KOPT-K1 (cell line): Measurements from ENCODE around the gene LRRTM1.

Source experiments
- H3K27ac ChIP-seq: fragments of 200-600 bp; sonication (generic); 2 replicates; pipeline ENCODE4 v1.5.1; 2016; ENCODE audit warnings: antibody characterized with exemption, mild to moderate bottlenecking, low read depth, low read length; ENCODE audit not compliant: poor library complexity, severe bottlenecking
- H3K36me3 ChIP-seq: fragments of 200-600 bp; sonication (generic); 2 replicates; pipeline ENCODE4 v1.5.1; 2017; ENCODE audit warnings: antibody characterized with exemption, mild to moderate bottlenecking, low read length, moderate library complexity; ENCODE audit not compliant: insufficient read depth
- H3K9me3 ChIP-seq: fragments of 200-600 bp; sonication (generic); 2 replicates; pipeline ENCODE4 v1.5.1; 2017; ENCODE audit warnings: antibody characterized with exemption, low read length, mild to moderate bottlenecking; ENCODE audit not compliant: insufficient read depth, poor library complexity, severe bottlenecking

LRRTM1 gene, protein sequence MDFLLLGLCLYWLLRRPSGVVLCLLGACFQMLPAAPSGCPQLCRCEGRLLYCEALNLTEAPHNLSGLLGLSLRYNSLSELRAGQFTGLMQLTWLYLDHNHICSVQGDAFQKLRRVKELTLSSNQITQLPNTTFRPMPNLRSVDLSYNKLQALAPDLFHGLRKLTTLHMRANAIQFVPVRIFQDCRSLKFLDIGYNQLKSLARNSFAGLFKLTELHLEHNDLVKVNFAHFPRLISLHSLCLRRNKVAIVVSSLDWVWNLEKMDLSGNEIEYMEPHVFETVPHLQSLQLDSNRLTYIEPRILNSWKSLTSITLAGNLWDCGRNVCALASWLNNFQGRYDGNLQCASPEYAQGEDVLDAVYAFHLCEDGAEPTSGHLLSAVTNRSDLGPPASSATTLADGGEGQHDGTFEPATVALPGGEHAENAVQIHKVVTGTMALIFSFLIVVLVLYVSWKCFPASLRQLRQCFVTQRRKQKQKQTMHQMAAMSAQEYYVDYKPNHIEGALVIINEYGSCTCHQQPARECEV

DNA sequence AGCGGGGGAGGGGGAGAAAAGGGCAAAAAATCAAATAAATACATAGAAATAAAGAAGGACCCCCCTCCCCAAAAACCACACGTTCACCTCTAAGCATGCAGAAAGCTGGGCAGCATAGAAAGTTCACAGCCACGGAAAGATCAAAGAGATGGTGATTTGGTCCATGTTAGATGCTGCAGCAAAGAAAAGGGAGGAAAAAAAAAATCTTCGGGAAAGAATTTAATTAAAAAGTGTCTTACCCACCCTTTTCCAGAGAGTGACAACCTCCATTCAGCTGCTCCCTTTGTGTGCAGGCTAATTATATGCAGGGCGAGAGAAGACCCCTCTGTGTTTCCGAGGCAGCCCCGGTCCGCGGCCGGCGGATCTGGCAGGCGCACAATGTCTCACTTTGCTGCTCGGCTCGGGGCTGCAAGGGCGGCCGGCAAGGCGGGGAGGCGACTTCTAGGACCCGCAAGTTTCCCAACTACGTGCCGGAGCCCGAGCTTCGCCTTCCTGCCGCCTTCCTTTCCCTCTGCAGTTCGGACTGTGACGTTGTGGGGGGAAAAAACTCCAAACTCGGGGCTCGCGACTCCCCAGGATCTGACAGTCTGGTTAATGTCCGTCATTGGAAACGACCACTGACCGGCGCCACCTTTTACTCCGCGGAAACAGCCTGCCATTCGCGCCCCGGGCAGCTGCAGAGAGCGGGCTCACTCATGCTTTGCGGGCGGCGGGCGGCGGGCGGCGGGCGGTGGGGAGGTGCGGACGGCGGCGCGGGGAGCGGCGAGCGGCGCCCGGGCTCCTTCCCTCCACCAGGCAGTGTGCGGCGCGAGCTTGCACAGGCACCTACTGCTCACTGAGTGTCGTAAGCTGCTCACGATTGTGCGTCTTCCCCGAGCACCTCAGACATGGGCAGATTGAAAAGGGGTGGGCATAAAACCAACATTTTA, at the start of gene LRRTM1:
Gene LRRTM1 (minus strand): TSS at position 844 of the 929 bp plus-strand sequence. CDS start 933 bp downstream, outside the sequence.
- Histone ChIP-seq H3K36me3 (no peaks in the 10 kb centered on the region), H3K27ac (no peak within 1 kb of the TSS)

DNA sequence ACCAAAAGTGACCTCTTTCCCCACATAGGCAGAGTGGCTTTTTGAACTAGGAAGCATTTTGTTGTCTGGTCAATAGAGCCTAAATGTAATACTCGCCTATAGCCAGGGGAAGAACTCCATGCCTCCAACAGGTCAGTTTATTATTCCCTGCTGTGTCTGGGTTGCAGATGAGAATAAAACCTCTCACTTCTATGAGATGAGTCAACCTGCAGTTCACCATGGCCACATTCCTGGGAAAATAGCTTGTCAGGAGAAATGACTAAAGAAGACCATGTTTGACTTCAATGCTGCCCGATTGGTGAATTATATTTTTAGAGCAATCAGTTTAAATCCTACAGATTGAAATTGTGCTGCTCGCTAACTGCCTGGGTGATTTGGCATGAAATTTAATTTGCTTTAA, 46.7 kb upstream of the LRRTM1 start:
- no peaks in the 10 kb centered on the region for H3K9me3 ChIP-seq
- H3K27ac ChIP-seq: no peak overlapping the region
- no peaks in the 10 kb centered on the region for H3K36me3 ChIP-seq

More for the DNA sequence above, at the start of gene LRRTM1:
- H3K9me3 ChIP-seq: no peaks in the 10 kb centered on the region

DNA sequence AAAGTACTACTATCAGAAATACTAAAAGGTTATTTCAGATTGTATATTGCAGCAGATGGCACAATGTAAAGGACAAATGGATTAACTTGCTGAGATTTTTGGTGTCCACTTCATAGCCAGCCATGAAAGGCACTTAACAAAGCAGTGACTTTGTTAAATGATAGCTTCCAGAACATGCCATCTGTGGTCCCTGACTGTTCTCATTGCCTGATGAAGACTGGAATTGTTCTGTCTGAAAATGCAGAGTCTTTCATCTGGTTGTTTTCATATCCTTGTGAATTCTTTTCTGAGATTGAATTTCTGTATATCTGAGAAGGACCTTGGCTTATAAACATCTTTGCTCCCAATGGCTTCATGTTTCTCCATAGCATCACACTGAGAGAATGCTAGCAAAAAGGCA, 44.4 kb upstream of the LRRTM1 start:
- no peaks in the 10 kb centered on the region for H3K36me3 ChIP-seq
- no peak overlapping the region for H3K27ac ChIP-seq
- H3K9me3 ChIP-seq: no peaks in the 10 kb centered on the region

DNA sequence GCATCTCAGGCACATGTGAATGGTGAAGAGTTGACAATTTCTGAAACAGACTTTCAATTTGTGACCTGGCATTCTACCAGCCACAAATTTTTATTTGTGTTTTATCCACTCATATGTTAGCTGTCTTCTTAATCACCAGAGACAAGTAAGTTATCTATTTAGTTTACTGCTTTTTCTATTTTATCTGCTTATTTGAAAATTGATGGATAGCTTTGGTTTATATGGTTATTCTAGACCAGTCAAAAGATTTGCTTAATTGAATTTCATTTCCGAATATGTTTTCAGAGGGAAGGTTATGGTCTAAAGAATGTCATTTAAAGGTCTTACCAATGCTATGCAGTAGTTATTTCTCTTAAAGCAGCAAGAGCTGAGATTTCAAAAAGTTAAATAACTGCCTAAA, 43.5 kb upstream of the LRRTM1 start:
- no peaks in the 10 kb centered on the region for H3K36me3 ChIP-seq
- H3K9me3 ChIP-seq: no peaks in the 10 kb centered on the region
- no peak overlapping the region for H3K27ac ChIP-seq

DNA sequence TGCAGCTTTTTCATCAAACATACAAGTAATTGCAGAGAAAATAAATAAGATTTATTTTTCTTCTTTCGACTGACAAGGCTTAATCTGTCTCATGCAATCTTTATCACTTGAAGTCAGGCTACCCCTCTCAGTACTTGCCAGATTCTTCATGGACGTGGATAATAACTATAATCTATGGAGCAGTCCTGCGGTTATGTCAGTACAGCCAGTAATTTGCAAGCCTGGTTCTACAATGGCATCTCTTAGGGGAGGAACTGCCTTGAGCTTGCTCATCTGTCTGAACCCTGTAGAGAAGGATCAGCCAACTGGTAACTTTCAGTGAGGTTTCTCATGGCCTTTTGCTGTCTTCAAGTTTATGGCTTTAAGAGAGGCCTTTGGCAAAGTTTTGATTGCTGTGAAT, 35.5 kb upstream of the LRRTM1 start:
- Histone ChIP-seq H3K9me3 (no peaks in the 10 kb centered on the region), H3K27ac (no peak overlapping the region), H3K36me3 (no peaks in the 10 kb centered on the region)

DNA sequence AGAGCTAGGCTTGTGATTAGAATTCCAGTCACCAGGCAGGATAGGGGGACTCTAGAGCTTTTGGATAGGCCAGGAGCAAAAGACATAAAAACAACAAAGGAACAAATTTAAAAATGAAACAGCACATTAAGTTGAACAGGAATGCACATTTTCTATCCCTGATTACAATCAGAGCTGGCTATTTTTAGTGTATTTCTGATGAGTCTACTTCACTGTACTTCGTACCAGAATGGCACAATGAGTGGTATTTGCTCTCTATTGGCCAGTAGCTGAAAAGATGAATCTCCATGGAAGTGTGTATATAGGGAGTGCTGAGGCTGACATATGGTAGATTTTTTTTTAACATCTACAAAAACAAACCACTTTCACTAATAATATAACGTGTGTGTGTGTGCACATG, 34.2 kb upstream of the LRRTM1 start:
- Histone ChIP-seq H3K36me3 (no peaks in the 10 kb centered on the region), H3K27ac (no peak overlapping the region), H3K9me3 (no peaks in the 10 kb centered on the region)

DNA sequence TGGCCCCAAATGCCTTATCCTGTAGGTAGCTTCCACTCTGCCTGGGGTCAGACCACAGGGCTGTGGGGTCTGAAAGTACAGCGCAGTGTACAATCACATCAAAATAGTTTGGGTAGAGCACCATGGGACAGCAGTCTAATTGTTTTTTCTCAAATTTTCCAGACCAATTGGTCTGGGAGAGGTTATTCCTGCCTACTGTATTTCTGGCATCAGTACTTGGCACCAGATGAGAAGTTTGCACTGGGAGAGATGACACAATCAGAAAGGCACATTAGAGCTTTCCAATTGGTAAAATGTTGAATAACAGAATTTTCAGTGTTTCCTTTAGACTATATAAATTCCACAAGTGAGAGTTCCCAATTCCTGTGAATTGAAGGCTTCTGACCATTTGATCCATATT, 30.9 kb upstream of the LRRTM1 start:
- no peaks in the 10 kb centered on the region for H3K36me3 ChIP-seq
- H3K9me3 ChIP-seq: no peaks in the 10 kb centered on the region
- no peak overlapping the region for H3K27ac ChIP-seq

DNA sequence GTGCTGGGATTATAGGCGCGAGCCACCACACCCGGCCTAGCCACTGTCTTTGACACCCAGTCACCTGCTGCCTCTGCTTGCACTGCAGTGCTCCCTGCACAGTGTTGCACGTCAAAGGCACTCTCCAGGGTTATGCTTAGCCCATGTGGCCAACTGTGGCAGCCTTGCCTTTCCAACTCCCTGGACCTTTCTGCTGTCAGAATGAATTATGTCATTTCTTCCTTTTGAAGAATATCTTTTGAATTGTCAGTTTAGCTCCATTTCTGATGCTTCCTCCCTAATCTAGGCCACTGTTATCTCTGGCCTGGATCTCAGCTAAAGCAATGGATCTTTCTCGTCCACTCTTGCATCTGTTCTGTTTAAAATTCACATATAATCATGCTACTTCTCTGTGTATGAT, 29.3 kb upstream of the LRRTM1 start:
- Histone ChIP-seq H3K9me3 (no peaks in the 10 kb centered on the region), H3K36me3 (no peaks in the 10 kb centered on the region), H3K27ac (no peak overlapping the region)

DNA sequence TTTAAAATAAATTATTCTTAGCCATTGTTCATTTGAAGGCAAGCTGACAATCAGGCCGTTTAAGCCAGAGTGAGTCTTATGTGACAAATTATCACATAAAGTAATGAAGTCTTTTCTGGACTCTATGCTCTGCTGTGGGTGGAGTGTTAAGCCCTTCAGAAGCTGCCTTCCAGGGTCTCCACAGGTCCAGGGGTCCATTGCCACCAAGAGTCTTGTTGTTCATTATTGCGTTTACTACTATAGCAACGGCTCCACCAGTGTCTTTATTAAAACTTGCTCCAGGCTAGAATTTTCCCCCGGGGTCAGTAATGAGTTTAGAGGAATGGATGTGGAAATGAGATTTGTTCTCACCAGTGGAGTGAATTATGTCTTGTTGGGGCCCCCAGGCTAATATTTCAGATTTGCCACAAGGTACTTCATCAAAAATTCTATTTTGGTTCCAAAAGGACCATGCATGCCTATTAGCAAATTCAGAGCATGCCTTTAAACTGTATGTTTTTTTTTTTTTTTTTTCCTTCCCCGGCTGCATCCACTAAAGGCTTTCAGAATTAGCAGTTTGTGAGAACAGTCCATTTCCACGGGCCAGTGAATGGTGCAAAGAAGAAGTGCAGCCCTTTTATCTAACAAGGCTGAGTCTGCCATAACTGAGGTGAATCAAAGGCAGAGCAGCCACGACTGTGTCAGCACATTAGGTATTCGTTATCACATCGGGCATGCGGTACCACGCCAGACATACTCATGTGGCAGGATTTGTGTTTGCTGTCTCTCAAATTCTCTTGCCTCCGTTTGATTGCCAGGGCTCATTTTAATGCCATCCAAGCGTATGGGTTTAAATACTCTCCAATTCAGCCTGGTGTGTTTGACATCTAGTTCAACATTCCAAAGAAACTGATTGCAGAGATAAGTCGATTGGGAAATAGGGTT, 26.2 kb upstream of the LRRTM1 start:
- H3K36me3 ChIP-seq: no peaks in the 10 kb centered on the region
- no peak overlapping the region for H3K27ac ChIP-seq
- no peaks in the 10 kb centered on the region for H3K9me3 ChIP-seq

DNA sequence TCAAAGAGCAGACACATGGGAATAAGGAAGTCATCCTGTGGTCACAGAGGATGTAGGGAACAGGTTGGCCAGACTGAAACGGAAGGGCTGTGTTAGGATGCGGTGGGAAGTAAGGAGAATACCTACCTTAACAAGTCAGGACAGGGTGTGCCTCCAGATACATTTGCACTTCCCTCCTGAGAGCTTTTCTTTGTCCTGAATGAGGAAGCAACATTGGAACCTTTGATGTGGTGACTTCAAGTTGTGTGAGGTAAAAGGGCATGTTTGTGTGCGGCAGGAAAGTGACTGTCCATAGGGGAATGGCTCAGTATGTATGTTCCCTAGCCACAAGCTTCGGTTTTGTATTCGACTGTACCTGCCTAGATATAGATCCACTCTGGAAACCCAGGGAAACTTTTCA, 24.9 kb upstream of the LRRTM1 start:
- H3K9me3 ChIP-seq: no peaks in the 10 kb centered on the region
- no peak overlapping the region for H3K27ac ChIP-seq
- no peaks in the 10 kb centered on the region for H3K36me3 ChIP-seq

DNA sequence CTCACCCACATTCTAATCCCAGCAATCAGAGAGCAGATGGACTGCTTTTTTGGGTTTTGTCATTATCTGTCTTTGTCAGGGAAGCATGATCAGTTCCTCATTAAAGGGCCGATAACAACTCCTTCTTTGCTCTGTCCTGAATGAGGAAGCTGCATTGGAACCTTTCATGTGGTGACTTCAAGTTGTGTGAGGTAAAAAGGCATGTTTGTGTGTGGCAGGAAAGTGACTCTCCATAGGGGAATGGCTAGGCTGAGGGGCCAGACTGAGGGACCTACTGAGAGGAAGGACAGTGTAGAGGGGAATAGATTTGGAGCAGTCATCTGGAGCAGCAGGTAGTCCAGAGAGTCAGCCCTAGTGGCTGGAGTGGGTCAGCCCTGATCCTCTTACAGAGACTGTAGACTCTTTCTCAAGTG, 23.6 kb upstream of the LRRTM1 start:
- Histone ChIP-seq H3K9me3 (no peaks in the 10 kb centered on the region), H3K36me3 (no peaks in the 10 kb centered on the region), H3K27ac (no peak overlapping the region)

DNA sequence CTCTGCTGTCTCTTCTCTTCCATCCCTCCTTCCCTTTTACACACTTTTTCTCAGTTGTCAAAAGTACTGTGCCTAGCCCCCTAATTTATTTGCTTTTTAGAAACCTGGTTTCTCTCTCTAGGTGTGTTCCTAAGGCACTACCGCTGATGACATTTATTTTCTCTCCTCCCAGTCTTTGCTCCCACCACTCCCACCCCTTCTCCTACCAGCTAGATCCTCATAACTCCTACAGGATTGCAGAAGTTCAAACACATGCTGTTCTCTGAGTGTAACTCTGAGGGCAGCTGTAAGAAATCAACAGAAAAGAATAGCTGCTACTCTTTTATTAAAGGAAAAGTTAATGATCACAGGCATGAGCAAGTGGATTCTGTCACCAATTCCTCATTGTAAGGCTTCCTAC, 22.3 kb upstream of the LRRTM1 start:
- Histone ChIP-seq H3K9me3 (no peaks in the 10 kb centered on the region), H3K27ac (no peak overlapping the region), H3K36me3 (no peaks in the 10 kb centered on the region)

DNA sequence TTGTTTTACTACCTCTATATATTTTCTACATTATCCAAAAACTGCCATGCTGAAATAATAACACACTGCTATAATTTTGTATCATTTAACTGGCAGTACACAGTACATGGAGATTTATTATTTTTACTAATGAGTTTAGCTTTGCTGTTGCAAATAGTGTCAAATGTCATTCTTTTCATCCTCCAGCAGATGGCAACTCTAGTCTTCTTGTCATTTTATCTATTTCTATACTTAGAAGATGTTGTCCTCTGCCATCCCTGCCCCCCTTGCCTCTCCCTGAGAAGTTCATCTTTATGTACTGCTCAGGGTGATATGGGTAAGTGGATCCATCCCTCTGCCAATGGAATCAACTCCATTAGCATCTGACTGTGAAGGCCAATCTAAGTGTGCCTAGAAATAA, 21.7 kb upstream of the LRRTM1 start:
- Histone ChIP-seq H3K36me3 (no peaks in the 10 kb centered on the region), H3K27ac (no peak overlapping the region), H3K9me3 (no peaks in the 10 kb centered on the region)

DNA sequence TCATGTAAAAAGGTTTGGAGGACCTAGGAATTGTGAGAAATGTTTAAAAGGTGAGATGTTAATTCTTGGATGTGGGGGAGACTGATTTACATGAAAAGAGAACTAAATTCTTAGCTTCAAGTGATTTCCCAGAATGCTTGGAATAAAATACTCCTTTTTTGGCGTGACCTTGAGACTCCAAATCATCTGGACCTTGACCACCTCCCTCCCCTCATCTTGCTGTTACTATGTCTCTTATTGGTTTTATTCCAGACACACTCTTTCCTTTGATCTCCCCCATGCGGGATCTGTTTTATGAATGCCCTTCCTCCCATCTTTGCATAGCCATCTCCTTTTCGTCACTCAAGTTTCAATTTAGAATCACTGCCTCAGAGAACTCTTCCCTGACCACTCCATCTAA, 20.0 kb upstream of the LRRTM1 start:
- Histone ChIP-seq H3K9me3 (no peaks in the 10 kb centered on the region), H3K27ac (no peak overlapping the region), H3K36me3 (no peaks in the 10 kb centered on the region)
